ENCODE data around the gene RETREG1.
"Not testable (repeated sequence)": the region's sequence is repeated elsewhere in the genome, so short reads cannot be mapped to it uniquely, and the experiment has no call there.

RETREG1 gene

GRCh38 chr5:16615741-16616535, 859 bp downstream of the RETREG1 start:
- DNase-seq, result no peak

GRCh38 chr5:16612007-16612406, 4.8 kb downstream of the RETREG1 start:
- DNase-seq, result no peak

GRCh38 chr5:16610896-16611295, 5.9 kb downstream of the RETREG1 start:
- not testable (repeated sequence) for DNase-seq

GRCh38 chr5:16609412-16609811, 7.4 kb downstream of the RETREG1 start:
- no peak for DNase-seq

GRCh38 chr5:16606628-16607027, 10.2 kb downstream of the RETREG1 start:
- no peak for DNase-seq

GRCh38 chr5:16603701-16604100, 13.1 kb downstream of the RETREG1 start:
- DNase-seq, result no peak

- no peak for DNase-seq
Measured at GRCh38 chr5:16603295-16603694, 13.5 kb downstream of the RETREG1 start.

GRCh38 chr5:16602182-16602581, 14.6 kb downstream of the RETREG1 start:
- no peak for DNase-seq

- no peak for DNase-seq
Measured at GRCh38 chr5:16600946-16601345, 15.9 kb downstream of the RETREG1 start.

- no peak for DNase-seq
Measured at GRCh38 chr5:16600397-16600796, 16.4 kb downstream of the RETREG1 start.

- no peak for DNase-seq
Measured at GRCh38 chr5:16597946-16598694, 18.7 kb downstream of the RETREG1 start.

GRCh38 chr5:16596581-16596940, 20.2 kb downstream of the RETREG1 start:
- DNase-seq, result no peak

GRCh38 chr5:16595881-16596580, 20.8 kb downstream of the RETREG1 start:
- DNase-seq, result no peak

GRCh38 chr5:16593628-16594027, 23.2 kb downstream of the RETREG1 start:
- DNase-seq, result no peak

GRCh38 chr5:16593013-16593412, 23.8 kb downstream of the RETREG1 start:
- no peak for DNase-seq

GRCh38 chr5:16592255-16592654, 24.5 kb downstream of the RETREG1 start:
- no peak for DNase-seq

GRCh38 chr5:16590685-16591084, 26.1 kb downstream of the RETREG1 start:
- DNase-seq, result no peak

GRCh38 chr5:16589658-16590057, 27.1 kb downstream of the RETREG1 start:
- DNase-seq, result no peak

GRCh38 chr5:16588434-16589214, 28.2 kb downstream of the RETREG1 start:
- DNase-seq, result no peak

GRCh38 chr5:16586556-16586955, 30.2 kb downstream of the RETREG1 start:
- no peak for DNase-seq

- no peak for DNase-seq
Measured at GRCh38 chr5:16585041-16585667, 31.6 kb downstream of the RETREG1 start.

- DNase-seq, result no peak
Measured at GRCh38 chr5:16582081-16582480, 34.7 kb downstream of the RETREG1 start.

All from right forelimb (tissue), 1 donor.